ENCODE data around the gene CBLB.

DNA sequence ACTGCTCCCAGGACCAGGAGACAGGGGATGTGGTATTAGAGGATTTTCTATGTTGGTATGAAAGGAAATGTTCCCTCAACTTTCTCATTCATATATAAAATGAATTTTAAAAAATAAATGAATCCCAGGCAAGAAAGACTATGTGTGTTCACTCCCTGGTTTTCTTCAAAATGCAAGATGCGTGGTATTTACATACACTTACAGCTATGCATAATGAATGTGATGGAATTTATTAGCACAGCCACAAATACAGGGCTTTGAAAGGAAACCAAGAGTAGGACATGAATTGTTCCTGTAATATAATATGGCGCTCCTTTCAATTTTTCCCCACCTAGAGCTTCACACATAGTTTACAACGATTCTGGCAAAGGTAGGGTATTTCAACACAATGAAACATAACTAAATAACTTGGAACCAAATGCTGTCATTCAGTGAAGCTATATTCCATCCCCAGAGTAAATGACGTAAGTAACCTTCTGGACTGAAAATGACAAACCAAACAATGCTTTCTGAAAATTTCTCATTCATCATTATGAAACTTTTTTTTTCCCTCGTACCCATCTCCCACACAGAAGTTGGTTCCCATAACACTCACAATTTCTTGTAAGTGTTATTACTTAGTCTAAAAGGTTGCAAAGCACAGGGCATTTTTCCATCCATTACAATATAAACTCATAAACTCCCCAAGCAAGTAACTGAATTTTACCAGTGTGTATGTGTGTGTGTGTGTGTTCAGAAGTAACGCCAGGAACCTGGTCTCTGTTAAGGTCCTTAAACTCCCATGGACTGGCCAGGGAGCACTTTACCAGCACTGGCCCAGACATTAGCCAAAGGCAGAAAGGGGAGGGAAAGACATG is 41.8 kb downstream of the CBLB start:
- no peak for TF ChIP-seq CTCF (conservative IDR thresholded peaks at IDR 0.05; ENCODE audit: low read length)
- no peak for TF ChIP-seq EZH2phosphoT487 (IDR thresholded peaks at IDR 0.05; ENCODE audit: borderline replicate concordance)
